ENCODE data around the gene SLC12A2.
A peak's percentile ranks its signal among the peaks of the same experiment; 100 is the strongest.

Gene SLC12A2

DNA sequence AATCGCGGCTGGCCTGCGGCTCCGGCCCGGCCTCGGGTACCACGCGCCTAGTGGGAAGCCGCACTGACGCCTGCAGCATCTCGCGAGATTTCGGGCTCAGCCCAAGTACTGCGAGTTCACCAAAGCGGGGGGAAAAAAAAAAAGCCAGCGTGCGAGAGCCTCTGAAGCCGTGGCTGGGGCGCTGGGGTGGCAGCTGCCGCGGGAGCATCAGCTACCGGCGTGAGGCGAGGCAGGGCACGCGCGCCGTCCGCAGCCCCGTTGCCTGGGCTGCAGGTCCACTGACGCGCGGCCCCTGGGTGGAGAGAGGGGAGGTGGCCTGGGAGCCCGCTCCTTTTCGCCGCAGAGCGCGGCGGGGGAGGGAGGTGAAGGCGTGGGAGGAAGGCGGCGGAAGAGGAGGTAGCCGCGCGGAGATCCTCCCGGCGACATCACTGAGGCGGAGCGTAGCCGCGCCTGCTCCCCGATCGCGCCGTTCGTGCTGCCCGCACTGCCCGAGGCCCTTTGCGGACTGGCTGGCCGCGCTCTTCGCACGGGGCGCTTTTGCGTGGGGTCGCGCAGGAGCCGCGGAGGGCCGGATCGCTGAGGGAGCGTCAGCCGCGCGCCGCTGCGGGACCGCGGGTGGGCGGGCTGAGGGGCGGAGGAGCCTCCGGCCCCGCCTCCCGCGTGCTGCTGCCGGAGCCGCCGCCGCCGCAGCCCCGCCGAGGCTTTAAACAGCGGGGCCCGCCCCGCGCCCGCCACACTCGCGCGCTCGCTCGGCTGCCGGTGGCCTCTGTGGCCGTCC lies at the start of gene SLC12A2:
Gene SLC12A2 (plus strand): TSS at position 734 of the 778 bp plus-strand sequence. CDS start 189 bp downstream, outside the sequence.
- Histone ChIP-seq H3K27ac (ENCODE audit: low read depth, low read length) (peak within 1 kb of the TSS; percentile 93), H3K4me3 (ENCODE audit: low read depth in 1 of 2, low read length in 2 of 2) (peak within 1 kb of the TSS; percentile 65 to 73), H3K36me3 (ENCODE audit: insufficient read depth, low read length) (no peaks in the 10 kb centered on the region), H3K9ac (ENCODE audit: low read length) (peak within 1 kb of the TSS; percentile 63), H3K27me3 (ENCODE audit: control insufficient read depth in 1 of 2, insufficient read depth in 2 of 2, low read length in 2 of 2) (no peaks in the 10 kb centered on the region), H3K4me1 (ENCODE audit: insufficient read depth, low read length) (peaks cover 38% of the 10 kb centered on the region), H3K9me3 (ENCODE audit: low read length) (no peaks in the 10 kb centered on the region)

DNA sequence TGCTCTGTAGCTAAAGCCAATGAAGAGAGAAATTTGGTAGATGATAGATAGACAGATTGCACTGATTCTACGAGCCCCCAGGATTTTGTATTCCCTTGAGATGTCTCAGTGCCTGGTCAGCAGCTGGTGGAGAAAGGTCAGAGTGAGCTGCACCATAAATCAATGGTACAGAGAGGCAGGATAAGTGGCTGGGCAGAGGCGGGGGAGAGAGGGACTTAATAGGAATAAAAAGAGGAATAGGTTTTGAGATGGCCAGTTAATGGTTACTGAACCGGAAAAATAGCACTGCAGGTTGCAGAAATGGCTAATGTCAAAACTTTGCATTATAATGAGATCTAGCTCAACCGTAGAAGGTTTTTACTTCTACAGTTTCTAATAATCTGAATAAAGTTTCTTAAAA lies 47.9 kb upstream of the SLC12A2 start:
- no peak overlapping the region for H3K4me3 ChIP-seq (ENCODE audit: low read depth in 1 of 2, low read length in 2 of 2)
- H3K27me3 ChIP-seq (ENCODE audit: control insufficient read depth in 1 of 2, insufficient read depth in 2 of 2, low read length in 2 of 2): no peaks in the 10 kb centered on the region
- H3K4me1 ChIP-seq (ENCODE audit: insufficient read depth, low read length): peaks cover 3% of the 10 kb centered on the region
- no peaks in the 10 kb centered on the region for H3K36me3 ChIP-seq (ENCODE audit: insufficient read depth, low read length)
- H3K27ac ChIP-seq (ENCODE audit: low read depth, low read length): no peak overlapping the region
- H3K9me3 ChIP-seq (ENCODE audit: low read length): no peaks in the 10 kb centered on the region
- no peak overlapping the region for H3K9ac ChIP-seq (ENCODE audit: low read length)

DNA sequence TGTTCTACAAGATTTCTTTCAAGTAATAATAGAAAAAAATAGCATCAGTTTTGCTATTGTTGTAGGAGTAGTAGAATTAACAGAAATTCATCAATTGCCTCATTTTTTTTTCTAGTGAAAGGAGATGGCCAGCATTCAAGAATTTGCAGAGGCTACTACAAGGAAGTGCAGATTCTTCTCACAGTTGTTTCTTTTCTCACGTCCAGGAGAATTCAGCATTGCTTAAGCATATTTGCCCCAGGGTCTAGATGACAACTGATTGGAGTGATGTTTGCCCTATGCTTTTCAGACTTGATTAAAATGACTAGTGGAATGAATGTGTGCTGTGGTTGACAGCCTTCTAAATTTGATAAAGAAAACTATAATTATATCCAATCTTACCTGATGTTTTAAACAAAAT lies 46.6 kb upstream of the SLC12A2 start:
- Histone ChIP-seq H3K27me3 (ENCODE audit: control insufficient read depth in 1 of 2, insufficient read depth in 2 of 2, low read length in 2 of 2) (no peaks in the 10 kb centered on the region), H3K9me3 (ENCODE audit: low read length) (no peaks in the 10 kb centered on the region), H3K4me1 (ENCODE audit: insufficient read depth, low read length) (peaks cover 3% of the 10 kb centered on the region), H3K27ac (ENCODE audit: low read depth, low read length) (no peak overlapping the region), H3K4me3 (ENCODE audit: low read depth in 1 of 2, low read length in 2 of 2) (no peak overlapping the region), H3K36me3 (ENCODE audit: insufficient read depth, low read length) (no peaks in the 10 kb centered on the region), H3K9ac (ENCODE audit: low read length) (no peak overlapping the region)

- no peak overlapping the region for H3K9ac ChIP-seq (ENCODE audit: low read length)
- no peak overlapping the region for H3K4me3 ChIP-seq (ENCODE audit: low read depth in 1 of 2, low read length in 2 of 2)
- H3K4me1 ChIP-seq (ENCODE audit: insufficient read depth, low read length): peaks cover 3% of the 10 kb centered on the region
- no peaks in the 10 kb centered on the region for H3K36me3 ChIP-seq (ENCODE audit: insufficient read depth, low read length)
- no peaks in the 10 kb centered on the region for H3K27me3 ChIP-seq (ENCODE audit: control insufficient read depth in 1 of 2, insufficient read depth in 2 of 2, low read length in 2 of 2)
- no peak overlapping the region for H3K27ac ChIP-seq (ENCODE audit: low read depth, low read length)
- H3K9me3 ChIP-seq (ENCODE audit: low read length): no peaks in the 10 kb centered on the region
Measured at GRCh38 chr5:128038643-128039042, 44.9 kb upstream of the SLC12A2 start.

DNA sequence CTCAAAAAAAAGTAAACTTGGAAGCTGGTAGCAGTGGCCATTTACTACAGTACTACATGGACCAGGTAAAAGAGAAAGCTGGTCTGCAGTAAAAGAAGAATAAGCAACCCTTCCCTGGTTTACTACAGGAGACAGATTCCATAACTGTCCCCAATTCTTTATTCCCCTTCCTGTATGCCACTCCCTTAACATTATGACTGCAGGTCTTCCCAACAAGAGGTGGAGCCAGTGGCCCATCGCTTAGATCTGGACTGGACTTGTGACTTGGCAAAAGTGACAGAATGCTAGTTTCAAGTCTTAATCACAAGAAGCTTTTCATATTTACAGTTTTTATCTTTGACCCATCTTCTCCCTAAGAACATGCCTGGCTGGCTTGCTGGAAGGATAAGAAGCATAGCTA lies 42.6 kb upstream of the SLC12A2 start:
- H3K4me3 ChIP-seq (ENCODE audit: low read depth in 1 of 2, low read length in 2 of 2): no peak overlapping the region
- H3K36me3 ChIP-seq (ENCODE audit: insufficient read depth, low read length): no peaks in the 10 kb centered on the region
- no peaks in the 10 kb centered on the region for H3K9me3 ChIP-seq (ENCODE audit: low read length)
- no peaks in the 10 kb centered on the region for H3K27me3 ChIP-seq (ENCODE audit: control insufficient read depth in 1 of 2, insufficient read depth in 2 of 2, low read length in 2 of 2)
- peaks cover 3% of the 10 kb centered on the region for H3K4me1 ChIP-seq (ENCODE audit: insufficient read depth, low read length)
- H3K9ac ChIP-seq (ENCODE audit: low read length): no peak overlapping the region
- H3K27ac ChIP-seq (ENCODE audit: low read depth, low read length): no peak overlapping the region

DNA sequence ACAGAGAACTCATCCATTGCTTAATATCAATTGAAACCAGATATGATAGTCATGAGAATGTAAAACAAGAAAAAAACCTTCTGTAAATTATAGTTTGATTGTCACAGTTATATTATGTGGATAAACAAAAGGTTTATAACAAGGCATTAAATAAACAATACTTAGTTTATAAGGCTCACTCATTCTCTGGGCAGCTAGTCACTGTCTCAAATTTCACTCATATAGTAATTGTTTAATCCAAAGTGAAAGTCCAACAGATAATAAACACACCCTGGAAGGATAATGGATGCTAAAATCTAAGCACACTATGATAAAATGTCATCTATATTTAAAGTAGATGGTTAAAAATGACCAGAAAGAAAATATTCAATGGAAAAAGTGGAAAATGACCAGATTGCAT lies 30.8 kb upstream of the SLC12A2 start:
- Histone ChIP-seq H3K36me3 (ENCODE audit: insufficient read depth, low read length) (no peaks in the 10 kb centered on the region), H3K27ac (ENCODE audit: low read depth, low read length) (no peak overlapping the region), H3K4me3 (ENCODE audit: low read depth in 1 of 2, low read length in 2 of 2) (no peak overlapping the region), H3K9ac (ENCODE audit: low read length) (no peak overlapping the region), H3K9me3 (ENCODE audit: low read length) (no peaks in the 10 kb centered on the region), H3K27me3 (ENCODE audit: control insufficient read depth in 1 of 2, insufficient read depth in 2 of 2, low read length in 2 of 2) (no peaks in the 10 kb centered on the region), H3K4me1 (ENCODE audit: insufficient read depth, low read length) (peaks cover 5% of the 10 kb centered on the region)

DNA sequence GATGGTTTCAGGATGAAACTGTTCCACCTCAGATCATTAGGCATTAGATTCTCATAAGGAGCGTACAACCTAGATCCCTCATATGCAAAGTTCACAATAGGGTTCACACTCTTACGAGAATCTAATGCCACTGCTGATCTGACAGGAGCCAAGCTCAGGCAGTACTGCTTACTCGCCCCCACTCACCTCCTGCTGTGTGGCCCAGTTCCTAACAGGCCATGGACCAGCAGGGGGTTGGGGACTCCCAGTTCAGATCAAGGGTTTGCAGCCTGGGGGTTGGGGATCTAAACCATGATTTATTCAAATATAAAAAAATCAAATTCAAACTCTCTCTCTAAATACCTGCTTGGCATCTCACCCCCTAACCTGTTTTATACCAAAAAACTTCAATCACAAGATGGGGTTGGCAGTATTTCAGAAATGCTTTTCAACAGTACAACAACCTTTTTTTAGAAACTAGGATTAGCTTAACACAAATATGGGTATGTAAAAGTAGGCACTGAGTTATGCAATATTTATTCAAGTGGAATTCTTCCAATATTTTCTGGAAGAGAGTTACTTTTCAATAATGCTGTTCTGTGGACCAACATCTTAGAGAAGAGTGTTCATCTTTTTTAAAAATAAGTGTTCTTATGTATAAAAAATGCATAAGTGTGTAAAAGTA lies 30.1 kb upstream of the SLC12A2 start:
- Histone ChIP-seq H3K4me1 (ENCODE audit: insufficient read depth, low read length) (peaks cover 5% of the 10 kb centered on the region), H3K36me3 (ENCODE audit: insufficient read depth, low read length) (no peaks in the 10 kb centered on the region), H3K9ac (ENCODE audit: low read length) (no peak overlapping the region), H3K4me3 (ENCODE audit: low read depth in 1 of 2, low read length in 2 of 2) (no peak overlapping the region), H3K27ac (ENCODE audit: low read depth, low read length) (no peak overlapping the region), H3K9me3 (ENCODE audit: low read length) (no peaks in the 10 kb centered on the region), H3K27me3 (ENCODE audit: control insufficient read depth in 1 of 2, insufficient read depth in 2 of 2, low read length in 2 of 2) (no peaks in the 10 kb centered on the region)

DNA sequence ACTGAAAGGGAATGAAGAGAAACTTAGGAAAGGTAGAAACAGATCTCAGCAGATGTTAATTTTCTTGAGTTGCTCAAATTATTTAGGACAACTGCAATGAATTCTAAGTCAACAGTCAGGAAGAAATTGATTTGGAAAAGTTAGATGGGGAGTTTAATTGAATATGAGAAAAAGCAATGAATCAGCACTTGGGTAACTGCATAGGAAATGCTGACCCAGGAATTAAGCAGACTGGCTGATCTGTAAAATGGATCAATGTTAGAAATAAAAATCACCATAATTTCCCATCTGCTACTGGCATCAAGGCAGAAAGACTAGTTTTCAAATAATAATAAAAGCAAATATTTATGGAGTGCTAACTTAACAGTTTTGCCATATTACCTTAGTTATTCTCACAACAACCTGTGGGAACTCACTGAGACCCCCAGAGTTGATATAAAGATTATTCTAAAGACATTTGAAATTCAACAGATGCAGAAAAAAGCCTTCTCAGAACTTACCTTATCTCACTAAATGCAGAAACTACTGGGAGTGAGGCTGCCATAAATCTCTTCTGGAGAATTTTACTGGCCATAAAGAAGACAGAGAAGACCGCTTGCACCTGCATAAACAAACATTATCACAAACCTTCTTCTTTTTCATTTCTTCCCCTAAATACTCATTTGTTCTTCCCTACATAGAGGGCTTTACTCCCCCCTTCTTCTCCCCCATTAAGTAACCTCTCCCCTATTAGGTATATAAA lies 22.8 kb upstream of the SLC12A2 start:
- Histone ChIP-seq H3K27ac (ENCODE audit: low read depth, low read length) (no peak overlapping the region), H3K4me3 (ENCODE audit: low read depth in 1 of 2, low read length in 2 of 2) (no peak overlapping the region), H3K4me1 (ENCODE audit: insufficient read depth, low read length) (no peaks in the 10 kb centered on the region), H3K36me3 (ENCODE audit: insufficient read depth, low read length) (no peaks in the 10 kb centered on the region), H3K27me3 (ENCODE audit: control insufficient read depth in 1 of 2, insufficient read depth in 2 of 2, low read length in 2 of 2) (no peaks in the 10 kb centered on the region), H3K9ac (ENCODE audit: low read length) (no peak overlapping the region), H3K9me3 (ENCODE audit: low read length) (no peaks in the 10 kb centered on the region)

- Histone ChIP-seq H3K4me3 (ENCODE audit: low read depth in 1 of 2, low read length in 2 of 2) (no peak overlapping the region), H3K4me1 (ENCODE audit: insufficient read depth, low read length) (no peaks in the 10 kb centered on the region), H3K36me3 (ENCODE audit: insufficient read depth, low read length) (no peaks in the 10 kb centered on the region), H3K9me3 (ENCODE audit: low read length) (no peaks in the 10 kb centered on the region), H3K9ac (ENCODE audit: low read length) (no peak overlapping the region), H3K27me3 (ENCODE audit: control insufficient read depth in 1 of 2, insufficient read depth in 2 of 2, low read length in 2 of 2) (no peaks in the 10 kb centered on the region), H3K27ac (ENCODE audit: low read depth, low read length) (no peak overlapping the region)
Measured at GRCh38 chr5:128062172-128062746, 21.3 kb upstream of the SLC12A2 start.

DNA sequence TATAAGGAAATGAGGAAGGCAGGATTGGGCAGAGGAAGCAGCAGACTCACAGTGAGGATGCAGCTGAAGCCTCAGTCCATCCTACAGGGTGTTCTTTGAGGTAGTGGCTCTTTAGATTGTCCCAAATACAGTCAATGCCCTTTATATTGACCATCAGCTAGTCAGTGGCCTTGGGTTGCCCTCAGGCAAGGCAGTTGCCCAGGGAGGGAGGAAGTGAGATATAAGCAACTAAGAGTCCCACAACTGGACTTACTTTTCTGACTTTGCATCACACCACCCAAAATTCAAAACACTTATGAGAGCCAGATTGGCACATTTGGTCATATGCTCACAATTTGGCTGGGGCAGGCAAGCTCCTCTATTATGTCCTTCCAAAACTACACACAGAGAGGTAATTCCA lies 9.4 kb upstream of the SLC12A2 start:
- no peak overlapping the region for H3K27ac ChIP-seq (ENCODE audit: low read depth, low read length)
- H3K4me1 ChIP-seq (ENCODE audit: insufficient read depth, low read length): peaks cover 7% of the 10 kb centered on the region
- H3K9me3 ChIP-seq (ENCODE audit: low read length): no peaks in the 10 kb centered on the region
- H3K9ac ChIP-seq (ENCODE audit: low read length): no peak overlapping the region
- H3K4me3 ChIP-seq (ENCODE audit: low read depth in 1 of 2, low read length in 2 of 2): no peak overlapping the region
- H3K27me3 ChIP-seq (ENCODE audit: control insufficient read depth in 1 of 2, insufficient read depth in 2 of 2, low read length in 2 of 2): no peaks in the 10 kb centered on the region
- H3K36me3 ChIP-seq (ENCODE audit: insufficient read depth, low read length): no peaks in the 10 kb centered on the region

- peaks cover 9% of the 10 kb centered on the region for H3K4me1 ChIP-seq (ENCODE audit: insufficient read depth, low read length)
- no peaks in the 10 kb centered on the region for H3K27me3 ChIP-seq (ENCODE audit: control insufficient read depth in 1 of 2, insufficient read depth in 2 of 2, low read length in 2 of 2)
- no peak overlapping the region for H3K9ac ChIP-seq (ENCODE audit: low read length)
- H3K9me3 ChIP-seq (ENCODE audit: low read length): no peaks in the 10 kb centered on the region
- H3K36me3 ChIP-seq (ENCODE audit: insufficient read depth, low read length): no peaks in the 10 kb centered on the region
- H3K27ac ChIP-seq (ENCODE audit: low read depth, low read length): no peak overlapping the region
- no peak overlapping the region for H3K4me3 ChIP-seq (ENCODE audit: low read depth in 1 of 2, low read length in 2 of 2)
Measured at GRCh38 chr5:128074953-128075352, 8.6 kb upstream of the SLC12A2 start.
